ENCODE data around the gene GADD45GIP1. TPM values are rescaled to one million over a fixed set of nuclear protein-coding genes. Genes with fewer than 3 reads are reported as not detected.

GADD45GIP1 gene
- total and polyA plus RNA-seq, 10 of the 15 experiments (the other 5 are each of a cell fraction or from before 2014, with no cell fraction given), result 5.1 to 136 (median 30.1) TPM

GRCh38 chr19:12984143-12984627 is 27.2 kb upstream of the GADD45GIP1 start (continued):
- TF ChIP-seq, protein P1, sequence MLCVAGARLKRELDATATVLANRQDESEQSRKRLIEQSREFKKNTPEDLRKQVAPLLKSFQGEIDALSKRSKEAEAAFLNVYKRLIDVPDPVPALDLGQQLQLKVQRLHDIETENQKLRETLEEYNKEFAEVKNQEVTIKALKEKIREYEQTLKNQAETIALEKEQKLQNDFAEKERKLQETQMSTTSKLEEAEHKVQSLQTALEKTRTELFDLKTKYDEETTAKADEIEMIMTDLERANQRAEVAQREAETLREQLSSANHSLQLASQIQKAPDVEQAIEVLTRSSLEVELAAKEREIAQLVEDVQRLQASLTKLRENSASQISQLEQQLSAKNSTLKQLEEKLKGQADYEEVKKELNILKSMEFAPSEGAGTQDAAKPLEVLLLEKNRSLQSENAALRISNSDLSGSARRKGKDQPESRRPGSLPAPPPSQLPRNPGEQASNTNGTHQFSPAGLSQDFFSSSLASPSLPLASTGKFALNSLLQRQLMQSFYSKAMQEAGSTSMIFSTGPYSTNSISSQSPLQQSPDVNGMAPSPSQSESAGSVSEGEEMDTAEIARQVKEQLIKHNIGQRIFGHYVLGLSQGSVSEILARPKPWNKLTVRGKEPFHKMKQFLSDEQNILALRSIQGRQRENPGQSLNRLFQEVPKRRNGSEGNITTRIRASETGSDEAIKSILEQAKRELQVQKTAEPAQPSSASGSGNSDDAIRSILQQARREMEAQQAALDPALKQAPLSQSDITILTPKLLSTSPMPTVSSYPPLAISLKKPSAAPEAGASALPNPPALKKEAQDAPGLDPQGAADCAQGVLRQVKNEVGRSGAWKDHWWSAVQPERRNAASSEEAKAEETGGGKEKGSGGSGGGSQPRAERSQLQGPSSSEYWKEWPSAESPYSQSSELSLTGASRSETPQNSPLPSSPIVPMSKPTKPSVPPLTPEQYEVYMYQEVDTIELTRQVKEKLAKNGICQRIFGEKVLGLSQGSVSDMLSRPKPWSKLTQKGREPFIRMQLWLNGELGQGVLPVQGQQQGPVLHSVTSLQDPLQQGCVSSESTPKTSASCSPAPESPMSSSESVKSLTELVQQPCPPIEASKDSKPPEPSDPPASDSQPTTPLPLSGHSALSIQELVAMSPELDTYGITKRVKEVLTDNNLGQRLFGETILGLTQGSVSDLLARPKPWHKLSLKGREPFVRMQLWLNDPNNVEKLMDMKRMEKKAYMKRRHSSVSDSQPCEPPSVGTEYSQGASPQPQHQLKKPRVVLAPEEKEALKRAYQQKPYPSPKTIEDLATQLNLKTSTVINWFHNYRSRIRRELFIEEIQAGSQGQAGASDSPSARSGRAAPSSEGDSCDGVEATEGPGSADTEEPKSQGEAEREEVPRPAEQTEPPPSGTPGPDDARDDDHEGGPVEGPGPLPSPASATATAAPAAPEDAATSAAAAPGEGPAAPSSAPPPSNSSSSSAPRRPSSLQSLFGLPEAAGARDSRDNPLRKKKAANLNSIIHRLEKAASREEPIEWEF (IDR thresholded peaks at IDR 0.05; ENCODE audit: insufficient replicate concordance, low read depth, low read length), result no peak
- TF ChIP-seq HDGF (IDR thresholded peaks at IDR 0.05) (peak; percentile 41; the same call in 1 of the 2 replicates), WRNIP1 (IDR thresholded peaks at IDR 0.05; ENCODE audit: borderline replicate concordance, low read depth, low read length) (no peak), ASH2L (IDR thresholded peaks at IDR 0.05; ENCODE audit: borderline replicate concordance, low read depth) (no peak), ZZZ3 (IDR thresholded peaks at IDR 0.05; ENCODE audit: control insufficient read depth, insufficient read length, low read depth) (no peak), EED (IDR thresholded peaks at IDR 0.05; ENCODE audit: low read depth) (no peak)
